Vein endothelial cell (primary cell): ENCODE results near the gene EXTL2. TPM values are rescaled to one million over a fixed set of nuclear protein-coding genes. Genes with fewer than 3 reads are reported as not detected.

Experiments used
- total RNA-seq: library from RNA; depleted of rRNA; stranded (reverse); fragments of >200 nt; gene quantifications from 2 replicates; pipeline ENCODE4 v1.2.3, GENCODE V29; 2012

The EXTL2 gene, protein sequence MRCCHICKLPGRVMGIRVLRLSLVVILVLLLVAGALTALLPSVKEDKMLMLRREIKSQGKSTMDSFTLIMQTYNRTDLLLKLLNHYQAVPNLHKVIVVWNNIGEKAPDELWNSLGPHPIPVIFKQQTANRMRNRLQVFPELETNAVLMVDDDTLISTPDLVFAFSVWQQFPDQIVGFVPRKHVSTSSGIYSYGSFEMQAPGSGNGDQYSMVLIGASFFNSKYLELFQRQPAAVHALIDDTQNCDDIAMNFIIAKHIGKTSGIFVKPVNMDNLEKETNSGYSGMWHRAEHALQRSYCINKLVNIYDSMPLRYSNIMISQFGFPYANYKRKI
- 25.8 and 31.0 TPM in 2 replicates for total RNA-seq

GRCh38 chr1:100894603-100895539 lies at the start of gene EXTL2:
EXTL2 (minus strand) TSS chr1:100894842; CDS start chr1:100888757, 6,085 bp downstream.

GRCh38 chr1:100895540-100896480 lies 1.2 kb upstream of the EXTL2 start, which contains the start of gene SLC30A7:
SLC30A7 (plus strand) TSS chr1:100896090; CDS start chr1:100896263, 173 bp downstream.

Other genes with a start within 250 kb of the EXTL2 start
- gene VCAM1, start 175.1 kb downstream of the EXTL2 start, total RNA-seq, result 10.1 and 15.0 TPM in 2 replicates
- gene SLC30A7, start 1.2 kb upstream of the EXTL2 start, total RNA-seq, result 63.7 and 67.5 TPM in 2 replicates
- 21.9 and 22.4 TPM in 2 replicates for gene DPH5, start 130.9 kb upstream of the EXTL2 start, total RNA-seq